ENCODE data around the gene FIGNL1.

DNA sequence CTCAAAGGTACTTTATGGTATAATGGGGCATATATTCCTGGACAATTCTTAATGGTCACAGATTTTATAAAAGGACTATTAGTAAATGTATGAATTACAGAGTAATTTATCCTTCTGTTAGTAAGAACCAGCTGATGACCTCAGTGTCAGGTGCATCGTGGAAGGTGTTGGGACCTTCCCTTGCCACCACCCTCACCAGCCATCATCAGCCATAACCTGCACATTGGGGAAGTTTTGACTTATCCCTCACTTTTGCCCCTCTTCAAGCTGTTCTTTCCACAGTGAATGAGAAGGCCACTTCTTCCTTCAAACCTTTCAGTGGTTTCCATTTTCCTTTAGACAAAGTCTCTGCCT is 52.2 kb downstream of the FIGNL1 start:
- TF ChIP-seq, protein P1, sequence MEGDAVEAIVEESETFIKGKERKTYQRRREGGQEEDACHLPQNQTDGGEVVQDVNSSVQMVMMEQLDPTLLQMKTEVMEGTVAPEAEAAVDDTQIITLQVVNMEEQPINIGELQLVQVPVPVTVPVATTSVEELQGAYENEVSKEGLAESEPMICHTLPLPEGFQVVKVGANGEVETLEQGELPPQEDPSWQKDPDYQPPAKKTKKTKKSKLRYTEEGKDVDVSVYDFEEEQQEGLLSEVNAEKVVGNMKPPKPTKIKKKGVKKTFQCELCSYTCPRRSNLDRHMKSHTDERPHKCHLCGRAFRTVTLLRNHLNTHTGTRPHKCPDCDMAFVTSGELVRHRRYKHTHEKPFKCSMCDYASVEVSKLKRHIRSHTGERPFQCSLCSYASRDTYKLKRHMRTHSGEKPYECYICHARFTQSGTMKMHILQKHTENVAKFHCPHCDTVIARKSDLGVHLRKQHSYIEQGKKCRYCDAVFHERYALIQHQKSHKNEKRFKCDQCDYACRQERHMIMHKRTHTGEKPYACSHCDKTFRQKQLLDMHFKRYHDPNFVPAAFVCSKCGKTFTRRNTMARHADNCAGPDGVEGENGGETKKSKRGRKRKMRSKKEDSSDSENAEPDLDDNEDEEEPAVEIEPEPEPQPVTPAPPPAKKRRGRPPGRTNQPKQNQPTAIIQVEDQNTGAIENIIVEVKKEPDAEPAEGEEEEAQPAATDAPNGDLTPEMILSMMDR (IDR thresholded peaks at IDR 0.05): no peak
- TF ChIP-seq POLR2A (IDR thresholded peaks at IDR 0.05): no peak
